Measurements from ENCODE around the gene CIAO2B. TPM values are rescaled to one million over a fixed set of nuclear protein-coding genes. Genes with fewer than 3 reads are reported as not detected.
A peak's percentile ranks its signal among the peaks of the same experiment; 100 is the strongest.

The CIAO2B gene
- polyA plus RNA-seq, 1 donor from 2014 or later = 104 TPM

GRCh38 chr16:66911112-66911511 lies 23.1 kb downstream of the CIAO2B start:
- H3K4me1 Mint-ChIP-seq = no peaks in the 10 kb centered on the region
- H3K9me3 Mint-ChIP-seq = no peaks in the 10 kb centered on the region
- peaks cover 1% of the 10 kb centered on the region for H3K27me3 Mint-ChIP-seq
- H3K27ac Mint-ChIP-seq = no peak overlapping the region
- H3K4me3 Mint-ChIP-seq = no peak overlapping the region
- H3K36me3 Mint-ChIP-seq = no peaks in the 10 kb centered on the region

- H3K27me3 Mint-ChIP-seq = peaks cover 1% of the 10 kb centered on the region
- peaks cover 1% of the 10 kb centered on the region for H3K36me3 Mint-ChIP-seq
- H3K9me3 Mint-ChIP-seq = no peaks in the 10 kb centered on the region
- no peak overlapping the region for H3K27ac Mint-ChIP-seq
- H3K4me3 Mint-ChIP-seq = no peak overlapping the region
- no peaks in the 10 kb centered on the region for H3K4me1 Mint-ChIP-seq
These were observed 23.8 kb downstream of the CIAO2B start for GRCh38 chr16:66910175-66910940.

DNA sequence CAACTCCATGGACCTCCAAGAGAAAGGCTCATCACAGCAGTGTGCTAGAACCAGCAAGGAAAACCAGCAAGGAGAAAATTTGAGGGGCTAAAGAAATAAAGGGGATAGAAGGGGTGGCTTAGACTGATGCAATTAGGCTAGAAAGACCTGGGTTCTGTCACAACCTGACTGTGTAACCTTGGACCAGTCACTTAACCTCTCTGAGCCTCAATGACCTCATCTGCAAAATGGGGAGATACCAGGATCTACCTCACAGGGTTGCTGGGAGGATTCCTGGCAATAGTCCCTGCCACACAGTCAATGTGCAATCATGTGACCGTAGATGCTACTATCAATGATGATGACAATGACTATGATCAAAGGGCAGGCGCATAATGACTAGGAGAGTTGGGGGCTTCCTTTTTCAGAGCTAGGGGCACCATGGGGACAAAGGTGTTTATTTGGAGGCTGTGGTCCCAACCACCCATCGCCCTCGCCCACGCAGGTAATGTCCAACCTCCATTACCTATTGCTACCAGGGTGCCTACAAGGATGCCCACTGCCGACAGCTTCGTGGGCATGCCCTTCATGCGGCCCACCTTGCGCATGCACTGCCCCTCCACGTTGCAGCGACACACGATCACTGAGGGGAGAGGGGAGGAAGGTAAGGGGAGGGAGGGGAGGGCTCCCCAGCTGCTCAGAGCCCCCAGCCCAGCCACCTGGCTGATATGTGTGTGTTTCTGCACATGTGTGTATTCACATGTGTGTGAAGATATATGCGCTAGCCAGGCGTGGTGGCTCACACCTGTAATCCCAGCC lies 25.2 kb downstream of the CIAO2B start:
- H3K4me1 Mint-ChIP-seq = no peaks in the 10 kb centered on the region
- no peak overlapping the region for H3K27ac Mint-ChIP-seq
- H3K9me3 Mint-ChIP-seq = no peaks in the 10 kb centered on the region
- H3K4me3 Mint-ChIP-seq = no peak overlapping the region
- H3K36me3 Mint-ChIP-seq = peaks cover 1% of the 10 kb centered on the region
- H3K27me3 Mint-ChIP-seq = peaks cover 1% of the 10 kb centered on the region

DNA sequence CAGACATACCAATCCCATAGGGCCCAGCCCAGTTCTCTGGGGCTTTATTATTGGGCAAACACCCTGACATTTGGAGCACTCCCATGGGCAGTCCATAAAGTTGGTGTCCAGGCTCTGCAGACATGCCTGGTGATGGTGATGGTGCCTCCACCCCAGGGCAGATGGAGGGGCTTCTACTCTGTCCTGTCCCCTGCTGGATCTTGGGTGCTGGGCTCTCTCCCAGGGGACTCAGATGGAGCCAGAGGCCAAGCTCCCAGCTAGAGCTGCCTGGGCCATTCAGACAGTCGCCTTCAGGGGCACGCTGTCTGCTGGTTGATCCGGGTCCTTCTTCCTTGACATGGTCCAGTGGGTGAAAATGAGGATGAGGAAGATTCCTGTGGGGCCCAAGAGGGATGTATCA lies 26.1 kb downstream of the CIAO2B start:
- peaks cover 1% of the 10 kb centered on the region for H3K36me3 Mint-ChIP-seq
- no peak overlapping the region for H3K4me3 Mint-ChIP-seq
- no peaks in the 10 kb centered on the region for H3K4me1 Mint-ChIP-seq
- peaks cover 3% of the 10 kb centered on the region for H3K27me3 Mint-ChIP-seq
- no peak overlapping the region for H3K27ac Mint-ChIP-seq
- no peaks in the 10 kb centered on the region for H3K9me3 Mint-ChIP-seq

- Mint-ChIP-seq H3K27ac (no peak overlapping the region), H3K4me1 (no peaks in the 10 kb centered on the region), H3K36me3 (peaks cover 1% of the 10 kb centered on the region), H3K27me3 (peaks cover 4% of the 10 kb centered on the region), H3K4me3 (no peak overlapping the region), H3K9me3 (no peaks in the 10 kb centered on the region)
These were observed 27.0 kb downstream of the CIAO2B start for GRCh38 chr16:66906916-66907836.

DNA sequence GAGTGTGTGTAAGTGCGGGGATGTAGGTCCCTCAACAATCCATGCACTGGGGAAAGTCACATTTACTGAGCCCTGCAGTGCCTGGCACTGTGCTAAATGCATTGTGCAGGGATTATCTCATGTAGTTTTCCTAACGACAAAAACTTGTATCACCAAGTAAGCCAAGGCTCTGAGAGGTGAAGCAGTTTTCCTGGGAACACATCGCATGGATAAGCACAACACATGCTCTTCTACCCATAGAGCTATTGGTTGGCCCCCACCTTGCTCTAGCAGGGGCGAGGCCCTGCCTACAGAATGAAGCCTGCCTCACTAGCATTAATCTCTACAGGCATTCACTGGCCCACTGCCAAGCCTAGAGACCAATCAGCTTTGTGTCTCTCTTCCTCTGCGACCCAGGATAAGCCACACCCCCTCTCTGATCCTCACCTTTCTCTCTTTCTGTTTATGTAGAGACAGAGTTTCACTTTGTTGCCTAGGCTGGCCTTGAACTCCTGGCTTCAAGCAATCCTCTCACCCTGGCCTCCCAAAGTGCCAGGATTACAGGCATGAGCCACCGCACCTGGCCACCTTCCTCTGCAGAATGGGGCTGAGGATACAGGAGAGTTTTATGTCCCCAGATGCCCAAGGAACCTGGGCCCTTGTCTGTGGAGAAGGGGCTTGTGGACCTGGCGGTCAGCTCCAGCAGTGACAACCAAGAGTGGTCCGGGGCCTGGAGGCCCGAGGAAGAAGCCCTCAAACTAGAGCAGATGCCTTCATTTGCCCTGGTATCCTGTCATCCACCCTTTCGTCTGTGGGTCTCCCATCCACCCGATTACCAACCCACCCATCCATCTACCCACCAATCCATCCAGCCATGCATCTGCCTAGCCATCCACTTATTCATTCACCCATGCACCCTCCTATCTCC lies 28.3 kb downstream of the CIAO2B start:
- H3K4me3 Mint-ChIP-seq = no peak overlapping the region

GRCh38 chr16:66904846-66905632 lies 29.2 kb downstream of the CIAO2B start:
- Mint-ChIP-seq H3K4me3 (no peak overlapping the region), H3K27me3 (peaks cover 4% of the 10 kb centered on the region), H3K36me3 (peaks cover 1% of the 10 kb centered on the region), H3K9me3 (no peaks in the 10 kb centered on the region), H3K27ac (no peak overlapping the region), H3K4me1 (no peaks in the 10 kb centered on the region)

More for the DNA sequence above, 28.3 kb downstream of the CIAO2B start:
- Mint-ChIP-seq H3K27me3 (peaks cover 4% of the 10 kb centered on the region), H3K9me3 (no peaks in the 10 kb centered on the region), H3K4me1 (no peaks in the 10 kb centered on the region), H3K27ac (no peak overlapping the region), H3K36me3 (peaks cover 1% of the 10 kb centered on the region)

GRCh38 chr16:66904428-66904845 lies 29.8 kb downstream of the CIAO2B start:
- H3K4me1 Mint-ChIP-seq = no peaks in the 10 kb centered on the region
- H3K27ac Mint-ChIP-seq = no peak overlapping the region
- H3K4me3 Mint-ChIP-seq = no peak overlapping the region
- H3K9me3 Mint-ChIP-seq = no peaks in the 10 kb centered on the region
- H3K36me3 Mint-ChIP-seq = peaks cover 1% of the 10 kb centered on the region
- H3K27me3 Mint-ChIP-seq = peaks cover 4% of the 10 kb centered on the region

DNA sequence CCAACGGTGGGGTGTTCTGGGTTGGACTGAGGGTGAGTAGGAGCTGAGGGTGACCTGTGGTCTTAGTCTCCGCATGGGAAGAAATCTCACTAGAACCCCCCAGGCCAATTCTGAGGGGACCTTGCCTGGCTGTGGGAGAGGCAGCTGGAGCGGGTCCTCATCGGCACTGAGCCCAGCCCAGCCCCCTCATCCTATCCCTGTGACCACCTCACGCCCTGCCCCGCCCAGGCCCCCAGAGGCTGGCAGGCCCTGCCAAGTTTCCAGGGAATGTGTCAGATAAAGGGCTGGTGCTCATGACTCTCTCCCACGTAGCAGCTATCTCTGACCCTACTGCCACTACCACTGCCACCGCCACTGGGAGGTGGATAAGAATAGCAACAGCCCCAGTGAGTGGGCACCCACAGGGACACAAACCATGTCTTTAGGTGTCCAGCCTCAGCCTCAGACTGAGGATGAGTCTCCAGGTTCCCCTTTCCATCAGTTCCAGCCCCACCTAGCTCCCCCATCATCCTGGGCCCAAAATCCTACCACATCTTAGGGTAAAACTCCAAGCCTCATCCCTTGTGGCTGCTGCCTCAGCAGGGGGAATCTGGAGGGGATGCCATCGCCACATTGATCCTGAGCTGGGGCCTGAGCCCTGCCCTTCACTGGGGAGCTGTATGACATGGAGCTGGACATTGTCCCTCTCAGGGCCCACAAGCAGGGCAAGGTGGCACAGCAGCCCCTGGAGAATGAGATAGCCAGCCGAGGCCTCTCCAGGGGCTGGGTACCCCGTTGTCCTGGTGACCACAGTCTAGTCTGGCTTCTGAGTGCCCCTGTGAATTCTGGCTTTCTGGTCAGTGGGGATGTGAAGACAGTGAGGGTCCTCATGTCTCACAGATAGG lies 30.4 kb downstream of the CIAO2B start:
- Mint-ChIP-seq H3K4me3 (no peak overlapping the region), H3K9me3 (no peaks in the 10 kb centered on the region), H3K27ac (no peak overlapping the region), H3K27me3 (peaks cover 4% of the 10 kb centered on the region), H3K36me3 (peaks cover 1% of the 10 kb centered on the region), H3K4me1 (no peaks in the 10 kb centered on the region)

DNA sequence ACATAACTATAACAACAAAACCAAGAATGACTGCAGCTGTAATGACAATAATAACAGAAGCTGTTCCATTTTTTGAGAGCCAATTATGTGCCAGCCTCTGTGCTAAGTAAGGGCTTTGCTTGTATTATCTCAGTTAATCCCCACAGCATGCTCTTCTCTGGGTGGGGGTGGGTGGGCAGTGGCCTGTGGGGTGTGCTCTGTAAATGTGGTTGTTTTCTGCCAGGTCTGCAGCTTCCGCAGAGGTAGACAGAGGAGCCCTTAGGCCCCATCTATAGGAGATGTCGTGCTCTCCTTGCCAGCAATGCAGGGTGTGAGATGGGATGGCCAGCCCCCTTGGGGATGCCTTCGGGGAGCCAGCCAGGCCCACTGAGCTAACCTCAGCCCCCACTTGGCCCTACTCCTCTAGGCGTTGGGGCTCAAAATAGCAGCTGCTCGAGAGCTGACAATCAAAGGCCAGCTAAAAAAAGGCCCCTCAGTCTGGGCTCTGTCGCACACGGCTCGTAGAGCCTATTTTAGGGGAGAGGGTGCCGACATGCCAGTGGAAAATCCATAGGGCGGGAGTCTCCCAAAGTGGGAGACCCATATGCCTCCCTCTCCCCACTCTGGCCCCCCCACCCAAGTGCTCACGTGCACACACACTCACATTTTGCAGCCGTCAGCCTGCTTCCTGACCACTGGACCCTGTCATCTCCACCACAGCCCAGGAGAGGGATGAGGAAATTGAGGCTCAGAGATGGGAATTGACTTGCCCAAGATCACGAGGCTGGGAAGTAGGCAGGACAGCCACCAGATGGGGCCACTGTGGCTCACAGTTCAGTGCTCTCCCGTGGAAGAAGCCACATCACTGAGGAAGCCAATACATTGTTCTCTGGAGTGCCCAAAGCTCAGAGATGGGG lies 31.3 kb downstream of the CIAO2B start:
- H3K27me3 Mint-ChIP-seq = peaks cover 2% of the 10 kb centered on the region
- no peak overlapping the region for H3K27ac Mint-ChIP-seq
- peak overlapping the region in 1 of 4 donors; percentile 23 for H3K4me3 Mint-ChIP-seq
- peaks cover 1% of the 10 kb centered on the region for H3K36me3 Mint-ChIP-seq
- no peaks in the 10 kb centered on the region for H3K9me3 Mint-ChIP-seq
- H3K4me1 Mint-ChIP-seq = no peaks in the 10 kb centered on the region

GRCh38 chr16:66901626-66902025 lies 32.6 kb downstream of the CIAO2B start:
- no peak overlapping the region for H3K4me3 Mint-ChIP-seq

More at GRCh38 chr16:66901626-66902025, 32.6 kb downstream of the CIAO2B start:
- Mint-ChIP-seq H3K4me1 (no peaks in the 10 kb centered on the region), H3K27me3 (peaks cover 2% of the 10 kb centered on the region), H3K9me3 (no peaks in the 10 kb centered on the region), H3K27ac (peak overlapping the region in 1 of 3 donors; percentile 62), H3K36me3 (peaks cover 1% of the 10 kb centered on the region)

Measured in IgD-negative memory B cell (primary cell).